ENCODE results near the gene TEX10.

Gene TEX10

GRCh38 chr9:100281676-100282387 is 70.9 kb downstream of the TEX10 start:
- DNase-seq = no peak

- DNase-seq = no peak
These were observed 71.7 kb downstream of the TEX10 start for GRCh38 chr9:100281066-100281465.

- no peak for DNase-seq
These were observed 75.4 kb downstream of the TEX10 start for GRCh38 chr9:100277166-100277979.

GRCh38 chr9:100269656-100270055 is 83.1 kb downstream of the TEX10 start:
- DNase-seq = no peak

GRCh38 chr9:100268271-100268670 is 84.5 kb downstream of the TEX10 start:
- DNase-seq = no peak

GRCh38 chr9:100267211-100267610 is 85.5 kb downstream of the TEX10 start:
- DNase-seq = no peak

All from stimulated activated CD4-positive, alpha-beta T cell treated with anti-CD3 and anti-CD28 coated beads, Interleukin-2, amount 100 ng/mL, for 24 hours (primary cell).